ENCODE results near the gene CBX4.

CBX4 gene

DNA sequence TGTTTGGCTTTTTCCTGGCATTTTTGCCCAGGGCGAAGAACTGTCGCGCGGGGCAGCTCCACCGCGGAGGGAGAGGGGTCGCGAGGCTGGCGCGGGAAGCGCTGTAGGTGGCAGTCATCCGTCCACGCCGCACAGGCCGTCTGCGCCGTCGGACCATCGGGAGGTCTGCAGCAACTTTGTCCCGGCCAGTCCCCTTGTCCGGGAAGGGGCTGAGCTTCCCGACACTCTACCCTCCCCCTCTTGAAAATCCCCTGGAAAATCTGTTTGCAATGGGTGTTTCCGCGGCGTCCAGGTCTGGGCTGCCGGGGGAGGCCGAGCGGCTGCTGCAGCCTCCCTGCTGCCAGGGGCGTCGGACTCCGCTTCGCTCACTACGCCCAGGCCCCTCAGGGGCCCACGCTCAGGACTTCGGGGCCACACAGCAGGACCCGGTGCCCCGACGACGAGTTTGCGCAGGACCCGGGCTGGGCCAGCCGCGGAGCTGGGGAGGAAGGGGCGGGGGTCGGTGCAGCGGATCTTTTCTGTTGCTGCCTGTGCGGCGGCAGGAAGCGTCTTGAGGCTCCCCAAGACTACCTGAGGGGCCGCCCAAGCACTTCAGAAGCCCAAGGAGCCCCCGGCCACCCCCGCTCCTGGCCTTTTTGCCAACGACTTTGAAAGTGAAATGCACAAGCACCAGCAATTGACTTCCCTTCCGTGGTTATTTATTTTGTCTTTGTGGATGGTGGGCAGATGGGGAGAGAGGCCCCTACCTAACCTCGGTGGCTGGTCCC, 2.3 kb upstream of the CBX4 start:
- no peak for DNase-seq (ENCODE audit: low spot score)

DNA sequence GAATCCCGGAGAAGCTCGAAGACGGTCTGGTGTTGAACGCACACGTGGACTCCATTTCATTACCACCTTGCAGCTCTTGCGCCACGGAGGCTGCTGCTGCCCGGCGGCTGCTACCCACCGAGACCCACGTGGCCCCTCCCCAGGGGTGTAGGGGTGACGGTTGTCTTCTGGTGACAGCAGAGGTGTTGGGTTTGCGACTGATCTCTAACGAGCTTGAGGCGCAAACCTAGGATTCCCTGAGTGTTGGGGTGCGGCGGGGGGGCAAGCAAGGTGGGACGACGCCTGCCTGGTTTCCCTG, 1.7 kb upstream of the CBX4 start:
- peak; percentile 34 for DNase-seq (ENCODE audit: low spot score)

GRCh38 chr17:79840269-79840988, 1.2 kb upstream of the CBX4 start:
- peak; percentile 28 for DNase-seq (ENCODE audit: low spot score)

GRCh38 chr17:79838522-79839274, 542 bp downstream of the CBX4 start:
- DNase-seq (ENCODE audit: low spot score), result peak; percentile 48

- no peak for DNase-seq (ENCODE audit: low spot score)
Measured at GRCh38 chr17:79837888-79838521, 1.2 kb downstream of the CBX4 start.

DNA sequence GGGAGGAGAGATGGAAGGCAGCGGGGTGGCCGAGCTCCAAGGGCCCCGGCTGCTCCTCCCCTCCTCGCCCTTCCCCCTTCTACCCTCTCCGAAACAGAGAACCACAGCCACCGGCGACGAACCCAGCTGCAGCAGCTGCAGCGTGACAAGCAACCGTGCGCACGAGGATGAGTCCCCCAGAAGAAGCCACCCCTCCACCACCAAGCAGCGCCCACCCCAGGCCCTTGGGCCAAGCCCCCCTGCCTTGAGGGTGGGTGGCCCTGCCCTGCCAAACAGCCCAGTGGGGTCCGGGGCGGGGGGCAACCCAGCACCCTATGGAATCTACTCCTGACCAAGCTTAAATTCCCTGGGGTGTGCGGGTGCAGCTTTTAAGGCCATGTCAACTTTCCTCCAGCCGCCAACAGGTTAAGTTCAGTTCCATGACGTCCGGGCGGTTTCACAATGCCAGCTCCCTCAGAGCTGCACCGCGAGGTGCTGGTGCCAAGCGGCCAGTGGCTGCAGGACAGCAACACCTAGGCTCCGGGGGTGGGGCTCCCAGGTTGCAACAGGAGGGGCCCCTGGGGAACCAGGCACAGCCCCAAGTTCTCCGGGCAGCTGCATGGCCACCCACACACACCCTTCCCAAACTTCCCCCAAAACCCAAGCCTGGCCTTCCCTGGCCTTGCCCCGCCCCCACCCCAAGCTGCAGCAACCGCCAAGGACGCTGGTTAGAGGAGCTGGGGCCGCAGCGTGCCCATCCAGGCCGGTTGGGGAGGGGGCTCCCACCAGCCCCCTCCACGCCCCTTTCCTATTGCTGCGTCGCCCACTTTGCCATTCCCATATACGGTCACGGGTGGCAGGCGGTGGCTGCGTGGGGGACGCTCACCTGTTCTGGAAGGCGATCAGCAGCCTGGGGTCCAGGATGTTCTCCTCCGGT, 2.0 kb downstream of the CBX4 start:
- peak; percentile 74 for DNase-seq (ENCODE audit: low spot score)

GRCh38 chr17:79836510-79836971, 2.7 kb downstream of the CBX4 start:
- DNase-seq (ENCODE audit: low spot score), result no peak

GRCh38 chr17:79835953-79836509, 3.2 kb downstream of the CBX4 start:
- DNase-seq (ENCODE audit: low spot score), result peak; percentile 60

DNA sequence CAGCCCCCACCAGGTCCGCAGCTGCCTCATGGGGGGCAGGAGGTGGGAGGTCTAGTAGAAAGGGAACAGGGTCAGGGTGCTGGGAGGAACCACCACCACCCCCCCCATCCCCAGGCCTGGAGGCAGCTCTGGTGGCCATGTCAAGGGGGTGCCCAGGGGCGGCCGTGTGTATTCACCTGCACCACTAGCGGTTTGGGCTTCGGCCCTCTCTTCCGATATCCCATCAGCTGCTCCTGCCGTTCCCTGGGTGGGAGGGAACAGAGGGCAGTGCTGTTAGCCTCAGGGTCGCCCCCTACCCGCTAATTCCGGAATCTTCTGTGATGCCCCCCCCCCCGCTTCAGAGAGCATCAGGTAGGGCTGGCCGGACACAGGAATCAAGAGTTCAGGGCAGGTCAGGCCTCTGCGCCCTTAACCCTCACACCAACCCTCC, 3.8 kb downstream of the CBX4 start:
- no peak for DNase-seq (ENCODE audit: low spot score)

- DNase-seq (ENCODE audit: low spot score), result no peak
Measured at GRCh38 chr17:79834565-79835469, 4.4 kb downstream of the CBX4 start.

- DNase-seq (ENCODE audit: low spot score), result no peak
Measured at GRCh38 chr17:79833744-79834564, 5.3 kb downstream of the CBX4 start.

DNA sequence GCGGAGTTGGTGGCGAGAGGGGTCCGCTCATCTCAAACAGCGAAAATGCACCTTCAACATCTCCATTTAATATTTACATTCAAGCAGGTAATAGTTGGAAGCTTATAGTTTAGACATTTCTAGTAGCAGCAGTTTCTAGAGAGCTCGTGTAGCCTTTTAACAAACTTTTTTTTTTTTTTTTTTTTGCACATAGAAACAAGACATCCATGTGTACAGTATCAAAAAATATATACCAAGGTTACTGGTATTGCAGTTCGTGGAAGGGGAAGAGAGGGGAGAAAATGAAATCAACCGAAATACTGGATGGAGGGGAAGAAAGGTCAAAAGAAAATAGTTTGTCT, 6.2 kb downstream of the CBX4 start:
- DNase-seq (ENCODE audit: low spot score), result no peak

DNA sequence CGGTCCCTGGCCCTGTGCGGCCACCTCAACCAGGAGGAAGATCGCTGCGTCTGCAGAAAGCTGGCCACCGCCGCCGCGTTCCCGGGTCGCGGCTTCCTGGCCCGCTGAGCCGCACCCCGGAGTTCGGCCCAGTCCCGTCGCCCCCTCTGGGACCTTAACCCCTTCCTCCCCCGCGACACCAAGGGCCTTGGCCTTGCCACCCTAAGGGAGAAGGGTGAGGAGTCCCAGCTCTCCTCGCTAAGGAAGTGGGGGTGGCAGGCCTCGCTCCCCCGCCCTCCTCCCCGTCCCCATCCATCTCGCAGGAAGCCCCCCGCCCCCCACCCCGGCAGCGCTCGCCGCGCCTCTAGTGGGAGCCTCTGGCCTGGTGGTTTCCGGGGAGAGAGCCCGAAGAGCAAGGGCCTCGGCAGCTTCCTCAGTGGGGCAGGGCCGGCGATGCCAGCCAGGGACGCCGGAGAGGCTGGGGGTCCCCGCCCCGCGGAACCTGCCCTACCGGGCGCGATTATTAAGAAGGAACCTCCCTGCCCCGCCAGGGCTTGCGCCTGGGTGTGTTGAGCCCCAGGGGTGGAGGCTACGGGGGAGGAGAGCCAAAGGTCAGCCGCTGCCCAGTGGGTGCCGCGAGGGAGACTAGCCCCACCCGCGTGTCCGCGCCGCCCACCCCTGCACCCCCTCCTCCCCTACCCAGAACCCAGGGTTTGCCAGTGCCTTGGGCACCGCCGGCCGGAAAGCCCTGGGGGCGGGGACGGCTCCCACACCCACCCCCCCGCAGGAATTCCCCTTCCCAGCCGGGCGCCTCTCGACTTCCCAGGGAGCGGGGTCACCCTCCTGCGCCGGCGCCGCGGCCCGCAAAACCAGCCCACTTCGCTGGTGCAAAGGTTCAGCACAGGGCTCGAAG, 6.8 kb downstream of the CBX4 start:
- peak; percentile 75 for DNase-seq (ENCODE audit: low spot score)

DNA sequence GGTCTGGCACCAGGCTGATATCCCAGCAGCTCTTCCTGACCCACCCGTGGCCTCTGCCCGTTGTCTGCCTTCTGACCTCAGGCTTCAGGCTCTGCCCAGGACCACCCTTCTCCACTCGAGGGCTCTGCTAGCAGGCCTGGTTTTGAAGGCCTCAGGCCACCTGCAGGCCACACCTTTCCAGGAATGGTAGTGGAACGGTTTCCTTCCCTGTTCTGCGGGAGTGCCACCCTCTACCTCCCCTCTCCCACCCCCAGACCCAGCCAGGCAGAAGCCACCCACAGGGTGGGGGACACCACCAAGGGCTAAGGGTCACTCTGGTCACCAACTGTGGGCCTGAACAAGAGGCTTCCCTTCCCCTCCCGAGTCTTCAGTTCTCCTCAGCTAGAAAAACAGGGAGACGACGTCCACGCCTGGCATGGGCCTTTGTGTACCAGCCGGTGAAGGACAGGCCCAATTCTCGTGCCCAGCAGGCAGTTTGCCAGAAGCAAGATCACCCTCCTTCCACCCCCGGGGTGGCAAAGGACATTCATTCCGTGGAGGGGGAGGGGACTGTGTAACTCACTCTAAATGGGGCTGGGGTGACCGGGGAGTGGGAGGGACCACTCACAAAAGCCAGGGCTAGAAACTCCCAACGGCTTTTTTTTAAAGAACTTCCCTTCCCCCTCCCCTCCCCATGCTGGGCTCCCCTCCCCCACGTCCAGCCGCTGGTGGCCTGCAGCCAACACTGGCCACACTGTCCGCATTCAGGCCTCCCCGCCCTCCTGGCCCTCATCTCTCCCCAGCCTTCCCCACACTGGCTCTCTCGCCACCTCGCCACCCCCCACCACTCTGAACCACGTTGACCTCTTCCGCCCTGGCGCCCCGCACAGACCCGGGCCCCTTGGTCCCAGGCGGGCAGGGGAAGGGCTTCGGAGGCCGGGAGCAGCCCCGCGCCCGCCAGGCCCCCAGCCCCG, 7.7 kb downstream of the CBX4 start:
- peak; percentile 51 for DNase-seq (ENCODE audit: low spot score)

DNA sequence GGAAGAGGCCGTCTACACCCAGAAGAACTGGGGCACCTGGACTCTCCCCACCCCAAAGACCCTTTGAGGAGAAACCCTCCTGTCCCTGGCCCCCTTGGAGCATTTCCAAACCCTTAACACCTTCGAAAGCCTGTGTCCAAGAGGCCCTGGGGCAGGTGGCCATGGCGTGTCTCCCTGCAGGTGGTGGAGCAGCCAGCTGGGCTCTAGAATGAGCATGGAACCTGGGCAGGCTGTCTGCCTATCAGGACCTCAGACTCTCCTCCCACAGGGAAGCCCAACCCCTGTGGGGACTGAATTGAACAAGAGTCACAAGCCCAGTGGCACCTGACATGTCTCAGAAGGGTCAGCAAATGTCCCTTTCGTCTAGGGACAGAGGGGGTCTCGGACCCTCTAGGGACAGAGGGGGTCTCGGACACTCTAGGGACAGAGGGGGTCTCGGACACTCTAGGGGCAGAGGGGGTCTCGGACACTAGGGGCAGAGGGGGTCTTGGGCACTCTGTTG, 8.4 kb downstream of the CBX4 start:
- DNase-seq (ENCODE audit: low spot score), result peak; percentile 59

- no peak for DNase-seq (ENCODE audit: low spot score)
Measured at GRCh38 chr17:79830303-79830702, 8.9 kb downstream of the CBX4 start.

GRCh38 chr17:79829457-79829856, 9.8 kb downstream of the CBX4 start:
- no peak for DNase-seq (ENCODE audit: low spot score)
